ENCODE data around the gene ELP4.

DNA sequence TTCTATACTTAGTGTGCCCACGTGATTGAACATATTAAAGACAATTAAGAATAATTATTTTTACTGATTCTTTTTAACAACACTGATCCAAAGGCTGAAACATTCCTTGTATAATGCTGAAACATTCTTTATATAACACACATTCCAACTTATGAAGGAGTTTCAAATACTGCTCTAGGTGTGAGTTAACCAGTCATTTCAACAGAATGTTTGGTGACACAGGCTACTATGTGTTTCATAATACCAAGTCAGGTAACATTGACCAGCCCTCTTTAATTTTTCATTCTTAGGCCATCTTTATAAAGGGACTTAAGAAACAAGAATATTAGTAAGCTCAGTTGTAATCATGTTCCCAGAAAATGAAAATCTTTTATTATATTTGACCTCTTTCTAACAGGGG, 136.6 kb downstream of the ELP4 start:
- TF ChIP-seq, protein P1, sequence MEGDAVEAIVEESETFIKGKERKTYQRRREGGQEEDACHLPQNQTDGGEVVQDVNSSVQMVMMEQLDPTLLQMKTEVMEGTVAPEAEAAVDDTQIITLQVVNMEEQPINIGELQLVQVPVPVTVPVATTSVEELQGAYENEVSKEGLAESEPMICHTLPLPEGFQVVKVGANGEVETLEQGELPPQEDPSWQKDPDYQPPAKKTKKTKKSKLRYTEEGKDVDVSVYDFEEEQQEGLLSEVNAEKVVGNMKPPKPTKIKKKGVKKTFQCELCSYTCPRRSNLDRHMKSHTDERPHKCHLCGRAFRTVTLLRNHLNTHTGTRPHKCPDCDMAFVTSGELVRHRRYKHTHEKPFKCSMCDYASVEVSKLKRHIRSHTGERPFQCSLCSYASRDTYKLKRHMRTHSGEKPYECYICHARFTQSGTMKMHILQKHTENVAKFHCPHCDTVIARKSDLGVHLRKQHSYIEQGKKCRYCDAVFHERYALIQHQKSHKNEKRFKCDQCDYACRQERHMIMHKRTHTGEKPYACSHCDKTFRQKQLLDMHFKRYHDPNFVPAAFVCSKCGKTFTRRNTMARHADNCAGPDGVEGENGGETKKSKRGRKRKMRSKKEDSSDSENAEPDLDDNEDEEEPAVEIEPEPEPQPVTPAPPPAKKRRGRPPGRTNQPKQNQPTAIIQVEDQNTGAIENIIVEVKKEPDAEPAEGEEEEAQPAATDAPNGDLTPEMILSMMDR (IDR thresholded peaks at IDR 0.05; ENCODE audit: low read length), result no peak
- TF ChIP-seq EZH2 (IDR thresholded peaks at IDR 0.05; ENCODE audit: borderline replicate concordance, low read length), result no peak
